HepG2 (cell line): ENCODE data around the gene AJUBA. TPM values are rescaled to one million over a fixed set of nuclear protein-coding genes. Genes with fewer than 3 reads are reported as not detected.

Source experiments
- ARID5B ChIP-seq: IDR thresholded peaks from 2 replicates; pipeline ENCODE4 v1.4.0; 2020; ENCODE audit warnings: mild to moderate bottlenecking, missing genetic modification reagents
- CHCHD3 ChIP-seq: sonication (generic); formaldehyde crosslinking; IDR thresholded peaks from 2 replicates; pipeline ENCODE4 v1.8.0; 2022; ENCODE audit warnings: mild to moderate bottlenecking, missing genetic modification reagents, moderate library complexity
- DMTF1 ChIP-seq: sonication (generic); formaldehyde crosslinking; IDR thresholded peaks from 2 replicates; pipeline ENCODE4 v1.4.0; 2020; ENCODE audit warnings: mild to moderate bottlenecking, missing genetic modification reagents
- HNRNPLL ChIP-seq: fragments of 200-400 bp; formaldehyde crosslinking; IDR thresholded peaks from 2 replicates; pipeline ENCODE4 v1.6.1; 2017; ENCODE audit warnings: mild to moderate bottlenecking, low read depth, low read length; ENCODE audit not compliant: poor library complexity, severe bottlenecking
- JUND ChIP-seq: sonication (generic); formaldehyde crosslinking; IDR thresholded peaks from 2 replicates; pipeline ENCODE4 v1.8.0; 2022; ENCODE audit warnings: mild to moderate bottlenecking, missing genetic modification reagents
- KDM6A ChIP-seq: IDR thresholded peaks from 2 replicates; pipeline ENCODE4 v1.6.1; 2016; ENCODE audit warnings: low read depth
- MAFK ChIP-seq, 2 experiments: IDR thresholded peaks in 1 of 2; conservative IDR thresholded peaks in 1 of 2; 2 replicates each; pipeline ENCODE4 v1.6.1; 2011; ENCODE audit warnings: improper control_type of control experiment in 2 of 2, low read length in 2 of 2
- MBNL3 ChIP-seq: fragments of 250-450 bp; sonication (Bioruptor Pico); conservative IDR thresholded peaks from 2 replicates; pipeline ENCODE4 v1.8.0; 2022; ENCODE audit warnings: mild to moderate bottlenecking, inconsistent platforms
- MXD3 ChIP-seq: IDR thresholded peaks from 2 replicates; pipeline ENCODE4 v1.6.1; 2016; ENCODE audit warnings: mild to moderate bottlenecking, missing biosample characterization, missing genetic modification reagents
- NCOA2 ChIP-seq: sonication (generic); formaldehyde crosslinking; IDR thresholded peaks from 2 replicates; pipeline ENCODE4 v1.8.0; 2022; ENCODE audit warnings: inconsistent platforms
- NFE2L2 ChIP-seq: fragments of 150-350 bp; IDR thresholded peaks from 2 replicates; pipeline ENCODE4 v1.6.1; 2014; ENCODE audit warnings: low read length
- RCOR2 ChIP-seq: IDR thresholded peaks from 2 replicates; pipeline ENCODE4 v1.6.1; 2016; ENCODE audit warnings: missing biosample characterization, missing genetic modification reagents
- RFX1 ChIP-seq: fragments of 450-650 bp; IDR thresholded peaks from 2 replicates; pipeline ENCODE4 v1.6.1; 2017
- RFXAP ChIP-seq: sonication (generic); formaldehyde crosslinking; IDR thresholded peaks from 2 replicates; pipeline ENCODE4 v1.4.0; 2020; ENCODE audit warnings: missing genetic modification reagents, borderline replicate concordance
- SALL1 ChIP-seq: sonication (generic); formaldehyde crosslinking; IDR thresholded peaks from 2 replicates; pipeline ENCODE4 v1.8.0; 2022; ENCODE audit warnings: mild to moderate bottlenecking, missing genetic modification reagents
- TRIM24 ChIP-seq: sonication (generic); formaldehyde crosslinking; IDR thresholded peaks from 2 replicates; pipeline ENCODE4 v1.8.0; 2022; ENCODE audit warnings: mild to moderate bottlenecking, missing genetic modification reagents
- ZFP36L1 ChIP-seq: sonication (generic); formaldehyde crosslinking; IDR thresholded peaks from 2 replicates; pipeline ENCODE4 v1.8.0; 2022; ENCODE audit warnings: mild to moderate bottlenecking, missing genetic modification reagents, moderate library complexity
- ZFP91 ChIP-seq: sonication (generic); formaldehyde crosslinking; IDR thresholded peaks from 2 replicates; pipeline ENCODE4 v1.9.0; 2022; ENCODE audit warnings: missing genetic modification reagents, mild to moderate bottlenecking, borderline replicate concordance
- ZNF552 ChIP-seq: sonication (generic); formaldehyde crosslinking; IDR thresholded peaks from 2 replicates; pipeline ENCODE4 v1.9.0; 2022; ENCODE audit warnings: missing genetic modification reagents, mild to moderate bottlenecking, borderline replicate concordance
- polyA plus RNA-seq, 8 experiments: library from polyadenylated mRNA; depleted of rRNA in 3 of 8; stranded (reverse) in 7 of 8; unstranded in 1 of 8; fragments of >200 nt; fragmentation: Illumina TruSeq in 4 of 8; extraction: Trizol in 4 of 8; gene quantifications; 2 replicates each; pipeline versions ENCODE4 v1.2.1 to v1.2.3, GENCODE V29; 2011 to 2016; ENCODE audit warnings: low read depth in 4 of 8, missing spikeins in 1 of 8, mixed read lengths in 1 of 8; ENCODE audit not compliant: insufficient read depth in 1 of 8
- total RNA-seq, 5 experiments: library from RNA; depleted of rRNA; stranded (reverse); fragments of >200 nt; fragmentation: Illumina TruSeq; extraction: Trizol; gene quantifications; 2 replicates each; pipeline ENCODE4 v1.2.3, GENCODE V29; 2016; ENCODE audit warnings: low read depth in 1 of 5
- TF ChIP-seq, protein P1 (sequence below): sonication (generic); formaldehyde crosslinking; IDR thresholded peaks from 2 replicates; pipeline ENCODE4 v1.5.1; 2020; ENCODE audit warnings: mild to moderate bottlenecking, missing genetic modification reagents, borderline replicate concordance

Gene AJUBA
- total and polyA plus RNA-seq, 2 of the 13 experiments (the other 11 are each of a cell fraction or from before 2014, with no cell fraction given), result 157 to 241 TPM

GRCh38 chr14:22982477-22983245, at the start of gene AJUBA (continued):
- TF ChIP-seq DMTF1 (CRISPR knock-in tag) (peak; percentile 97), NFE2L2 (no peak; the same call in 1 of the 2 replicates), MXD3 (CRISPR knock-in tag) (peak; percentile 87; the same call in 1 of the 2 replicates), ZFP91 (no peak), MBNL3 (no peak), CHCHD3 (CRISPR knock-in tag) (no peak; the same call in none of the 2 replicates), MAFK (conservative IDR thresholded peaks at IDR 0.05 in 1 of 2, IDR thresholded peaks at IDR 0.05 in 1 of 2; ENCODE audit: low read length in 2 of 2) (0 out of 4 replicates have a peak, but pooled peaks of 1 of the 2 experiments have one; percentile 20), TRIM24 (CRISPR knock-in tag) (no peak), RFXAP (CRISPR knock-in tag) (no peak), KDM6A (peak; percentile 45; the same call in 1 of the 2 replicates), SALL1 (CRISPR knock-in tag) (no peak), ZFP36L1 (no peak), ARID5B (peak; percentile 89; the same call in 1 of the 2 replicates), RCOR2 (peak; percentile 25; the same call in 1 of the 2 replicates), ZNF552 (CRISPR knock-in tag) (peak; percentile 93), RFX1 (no peak), HNRNPLL (peak; percentile 96), NCOA2 (CRISPR knock-in tag) (peak; percentile 85), JUND (CRISPR knock-in tag) (no peak)
- TF ChIP-seq, protein P1, sequence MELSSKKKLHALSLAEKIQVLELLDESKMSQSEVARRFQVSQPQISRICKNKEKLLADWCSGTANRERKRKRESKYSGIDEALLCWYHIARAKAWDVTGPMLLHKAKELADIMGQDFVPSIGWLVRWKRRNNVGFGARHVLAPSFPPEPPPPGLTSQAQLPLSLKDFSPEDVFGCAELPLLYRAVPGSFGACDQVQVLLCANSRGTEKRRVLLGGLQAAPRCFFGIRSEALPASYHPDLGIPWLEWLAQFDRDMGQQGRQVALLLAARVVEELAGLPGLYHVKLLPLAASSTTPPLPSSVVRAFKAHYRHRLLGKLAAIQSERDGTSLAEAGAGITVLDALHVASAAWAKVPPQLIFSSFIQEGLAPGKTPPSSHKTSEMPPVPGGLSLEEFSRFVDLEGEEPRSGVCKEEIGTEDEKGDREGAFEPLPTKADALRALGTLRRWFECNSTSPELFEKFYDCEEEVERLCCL (CRISPR knock-in tag), result peak; percentile 99
